Peyer's patch (tissue), 4 donors: ENCODE results near the gene KLHL18. TPM values are rescaled to one million over a fixed set of nuclear protein-coding genes. Genes with fewer than 3 reads are reported as not detected.

ENCODE experiments used
- DNase-seq, 3 donors: peaks; one replicate each; pipeline ENCODE4 v3.0.0-alpha.2; 2017 to 2019
- H3K27ac ChIP-seq, 4 donors: fragments of 200-600 bp; sonication (generic); one replicate each; pipeline ENCODE4 v1.5.1; 2016 to 2019
- H3K27me3 ChIP-seq, 2 donors: fragments of 200-600 bp; sonication (generic); one replicate each; pipeline ENCODE4 v1.5.1; 2019
- H3K36me3 ChIP-seq, 3 donors: fragments of 200-600 bp; sonication (generic); one replicate each; pipeline ENCODE4 v1.5.1; 2016 to 2019
- H3K4me1 ChIP-seq, 4 donors: fragments of 200-600 bp; sonication (generic); one replicate each; pipeline ENCODE4 v1.5.1; 2016 to 2019
- H3K4me3 ChIP-seq, 4 donors: fragments of 200-600 bp; sonication (generic); 1 replicate in 3 of 4; 2 replicates in 1 of 4; pipeline ENCODE4 v1.5.1; 2016 to 2019; ENCODE audit warnings: mild to moderate bottlenecking in 1 of 4
- H3K9me3 ChIP-seq, 4 donors: fragments of 200-600 bp; sonication (generic); one replicate each; pipeline ENCODE4 v1.5.1; 2016 to 2019; ENCODE audit warnings: mild to moderate bottlenecking in 1 of 4
- POLR2A ChIP-seq, 2 donors: fragments of 450-650 bp; IDR thresholded peaks; one replicate each; pipeline ENCODE4 v1.5.1; 2017; ENCODE audit warnings: antibody characterized with exemption in 2 of 2, mild to moderate bottlenecking in 2 of 2, moderate library complexity in 2 of 2
- total RNA-seq, 4 donors: library from RNA; depleted of rRNA; stranded (reverse); fragments of >200 nt; gene quantifications; one replicate each; pipeline ENCODE4 v1.1.0, GENCODE V29; 2016
- TF ChIP-seq, protein P1 (sequence below), 6 experiments: fragments of 450-650 bp in 4 of 6; fragments of 200-600 bp in 2 of 6; sonication (generic) in 1 of 6; IDR thresholded peaks; one replicate each; pipeline ENCODE4 v1.5.1; 2017 to 2019; ENCODE audit warnings: antibody characterized with exemption in 6 of 6, mild to moderate bottlenecking in 3 of 6, moderate library complexity in 1 of 6

KLHL18 gene
- total RNA-seq, result 10 to 100 TPM; 12.1 to 19.5 (median 16.6) TPM

DNA sequence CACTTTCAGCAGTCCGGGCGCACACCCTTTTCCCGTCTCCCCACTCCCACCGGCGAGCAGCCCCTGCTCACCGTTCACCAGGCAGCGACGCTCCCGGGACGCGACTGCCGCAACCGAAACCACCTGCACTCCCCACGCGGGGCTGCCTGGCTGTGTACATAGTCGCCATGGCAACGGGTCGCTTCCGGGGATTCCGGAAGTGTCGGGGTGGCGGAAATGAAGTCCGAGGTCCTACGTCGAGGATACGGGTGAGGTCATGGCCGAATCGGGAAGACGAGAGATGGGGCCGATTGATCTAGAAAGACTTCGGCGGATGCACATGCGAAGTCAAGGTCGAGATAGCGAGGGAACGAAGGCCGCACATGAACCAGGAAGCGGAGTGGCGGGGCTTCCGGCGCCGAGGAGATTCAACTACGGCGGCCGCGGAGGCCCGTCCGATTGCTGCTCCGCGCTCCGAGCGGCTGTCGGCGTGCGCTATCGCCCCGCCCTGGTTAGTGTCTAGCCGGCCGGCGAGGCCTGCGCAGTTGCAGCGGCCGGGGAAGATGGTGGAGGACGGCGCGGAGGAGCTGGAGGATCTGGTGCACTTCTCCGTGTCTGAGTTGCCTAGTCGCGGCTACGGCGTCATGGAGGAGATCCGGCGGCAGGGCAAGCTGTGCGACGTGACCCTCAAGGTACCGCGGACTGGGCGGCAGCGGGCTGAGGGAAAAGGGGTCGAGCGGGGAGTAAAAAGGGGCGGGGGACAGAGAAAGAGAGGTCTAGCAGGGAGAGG, at the start of gene KLHL18, which contains the start of gene KIF9:
KLHL18 (plus strand) TSS at position 521 of the 769 bp plus-strand sequence; CDS start at position 543, 22 bp downstream.
KIF9 (minus strand) TSS at position 376 of the 769 bp plus-strand sequence. CDS start 5,425 bp downstream, outside the sequence.
- TF ChIP-seq, protein P1, sequence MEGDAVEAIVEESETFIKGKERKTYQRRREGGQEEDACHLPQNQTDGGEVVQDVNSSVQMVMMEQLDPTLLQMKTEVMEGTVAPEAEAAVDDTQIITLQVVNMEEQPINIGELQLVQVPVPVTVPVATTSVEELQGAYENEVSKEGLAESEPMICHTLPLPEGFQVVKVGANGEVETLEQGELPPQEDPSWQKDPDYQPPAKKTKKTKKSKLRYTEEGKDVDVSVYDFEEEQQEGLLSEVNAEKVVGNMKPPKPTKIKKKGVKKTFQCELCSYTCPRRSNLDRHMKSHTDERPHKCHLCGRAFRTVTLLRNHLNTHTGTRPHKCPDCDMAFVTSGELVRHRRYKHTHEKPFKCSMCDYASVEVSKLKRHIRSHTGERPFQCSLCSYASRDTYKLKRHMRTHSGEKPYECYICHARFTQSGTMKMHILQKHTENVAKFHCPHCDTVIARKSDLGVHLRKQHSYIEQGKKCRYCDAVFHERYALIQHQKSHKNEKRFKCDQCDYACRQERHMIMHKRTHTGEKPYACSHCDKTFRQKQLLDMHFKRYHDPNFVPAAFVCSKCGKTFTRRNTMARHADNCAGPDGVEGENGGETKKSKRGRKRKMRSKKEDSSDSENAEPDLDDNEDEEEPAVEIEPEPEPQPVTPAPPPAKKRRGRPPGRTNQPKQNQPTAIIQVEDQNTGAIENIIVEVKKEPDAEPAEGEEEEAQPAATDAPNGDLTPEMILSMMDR (IDR thresholded peaks at IDR 0.05), result peak in 1 of 6 experiments; percentile 8
- TF ChIP-seq POLR2A (IDR thresholded peaks at IDR 0.05), result peak; percentile 71 to 76
- DNase-seq, result peak; percentile 95 to 98 (median 97)
- peaks cover 0 to 5% (median 0%) of the 10 kb centered on the region in 3 donors for H3K36me3 ChIP-seq
- H3K4me3 ChIP-seq, result peak within 1 kb of the TSS; percentile 62 to 83 (median 75)
- H3K27ac ChIP-seq, result peak within 1 kb of the TSS; percentile 86 to 95 (median 90)
- no peaks in the 10 kb centered on the region for H3K9me3 ChIP-seq
- H3K4me1 ChIP-seq, result peaks cover 0 to 22% (median 10%) of the 10 kb centered on the region in 4 donors
- H3K27me3 ChIP-seq, result no peaks in the 10 kb centered on the region

DNA sequence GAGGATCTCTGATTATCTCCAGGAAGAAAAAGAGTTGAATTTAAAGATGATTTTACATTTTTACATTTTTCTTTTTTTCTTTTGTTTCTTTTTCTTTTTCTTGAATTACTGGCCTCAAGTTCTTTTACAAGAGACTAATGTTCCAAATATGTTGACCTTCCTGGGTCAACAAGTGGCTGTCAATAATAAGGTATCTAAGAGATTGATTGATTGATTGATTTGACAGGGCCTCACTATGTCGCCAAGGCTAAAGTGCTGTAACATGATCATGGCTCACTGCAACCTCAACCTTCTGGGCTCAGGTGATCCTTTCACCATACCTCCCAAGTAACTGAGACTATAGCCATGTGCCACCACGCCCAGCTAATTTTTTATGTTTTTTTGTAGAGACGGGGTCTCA, 44.7 kb upstream of the KLHL18 start:
- no peaks in the 10 kb centered on the region for H3K36me3 ChIP-seq
- no peaks in the 10 kb centered on the region for H3K9me3 ChIP-seq
- no peaks in the 10 kb centered on the region for H3K4me1 ChIP-seq
- TF ChIP-seq, protein P1 (IDR thresholded peaks at IDR 0.05), result no peak
- no peak for TF ChIP-seq POLR2A (IDR thresholded peaks at IDR 0.05)
- no peak overlapping the region for H3K4me3 ChIP-seq
- DNase-seq, result no peak
- H3K27ac ChIP-seq, result no peak overlapping the region
- no peaks in the 10 kb centered on the region for H3K27me3 ChIP-seq

DNA sequence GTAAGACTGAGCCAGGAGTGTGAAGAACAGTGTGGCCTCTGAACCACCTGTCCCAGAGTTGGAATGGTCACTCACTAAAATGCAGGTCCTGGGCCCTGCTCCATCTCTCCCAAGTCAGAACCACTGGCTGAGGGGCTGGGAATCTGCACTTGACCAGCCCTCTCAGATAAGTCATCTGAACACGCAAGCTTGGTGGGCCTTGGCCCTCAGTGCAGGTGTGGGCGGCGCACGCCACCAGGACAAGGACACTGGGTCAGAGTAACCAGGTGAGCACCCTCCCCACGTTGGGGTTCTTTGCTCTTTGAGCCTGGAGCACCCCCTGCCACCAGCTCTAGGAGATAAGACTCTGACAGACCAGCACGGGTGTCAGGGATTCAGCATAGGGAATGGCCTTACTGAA, 42.8 kb upstream of the KLHL18 start:
- no peaks in the 10 kb centered on the region for H3K27me3 ChIP-seq
- DNase-seq, result no peak
- H3K4me1 ChIP-seq, result no peaks in the 10 kb centered on the region
- TF ChIP-seq, protein P1 (IDR thresholded peaks at IDR 0.05), result no peak
- TF ChIP-seq POLR2A (IDR thresholded peaks at IDR 0.05), result no peak
- no peak overlapping the region for H3K27ac ChIP-seq
- no peak overlapping the region for H3K4me3 ChIP-seq
- H3K9me3 ChIP-seq, result no peaks in the 10 kb centered on the region
- no peaks in the 10 kb centered on the region for H3K36me3 ChIP-seq

DNA sequence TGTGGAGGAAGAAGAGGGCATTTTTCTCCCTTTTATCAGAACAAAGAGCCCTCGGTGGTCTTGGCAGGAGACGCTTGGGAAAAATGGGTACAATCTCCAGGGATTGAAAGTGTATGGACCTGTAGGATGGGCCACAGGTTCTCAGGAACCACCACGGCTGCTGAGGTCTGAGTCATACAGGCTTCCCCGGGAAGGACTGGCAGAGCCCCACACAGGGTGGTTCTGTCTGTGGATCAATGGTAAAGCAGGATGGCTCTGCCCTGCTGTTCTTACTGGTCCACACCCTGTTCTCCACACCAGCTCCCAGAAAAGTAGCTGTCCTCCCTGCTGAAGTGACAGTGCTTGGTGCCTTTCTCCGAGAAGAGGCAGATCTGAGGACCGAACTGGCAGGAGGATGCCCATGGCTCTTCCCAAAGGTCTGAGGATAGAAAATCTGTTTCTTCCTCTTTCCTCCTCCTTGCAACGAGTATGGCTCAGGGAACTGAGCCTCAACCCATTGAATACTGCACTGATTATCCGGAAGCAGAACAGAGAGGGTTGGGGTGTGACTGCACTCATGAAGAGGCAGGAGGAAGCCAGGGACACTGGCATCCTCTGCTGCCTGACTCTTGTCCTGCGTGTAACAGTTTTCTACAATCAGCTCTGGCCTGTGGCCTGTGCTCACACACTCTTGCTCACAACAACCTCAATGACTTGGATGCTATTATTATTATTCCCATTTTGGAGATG, 39.2 kb upstream of the KLHL18 start:
- TF ChIP-seq, protein P1 (IDR thresholded peaks at IDR 0.05), result no peak
- TF ChIP-seq POLR2A (IDR thresholded peaks at IDR 0.05), result no peak
- no peaks in the 10 kb centered on the region for H3K4me1 ChIP-seq
- DNase-seq, result no peak
- no peak overlapping the region for H3K4me3 ChIP-seq
- H3K27me3 ChIP-seq, result no peaks in the 10 kb centered on the region
- no peak overlapping the region for H3K27ac ChIP-seq
- H3K9me3 ChIP-seq, result no peaks in the 10 kb centered on the region
- no peaks in the 10 kb centered on the region for H3K36me3 ChIP-seq

DNA sequence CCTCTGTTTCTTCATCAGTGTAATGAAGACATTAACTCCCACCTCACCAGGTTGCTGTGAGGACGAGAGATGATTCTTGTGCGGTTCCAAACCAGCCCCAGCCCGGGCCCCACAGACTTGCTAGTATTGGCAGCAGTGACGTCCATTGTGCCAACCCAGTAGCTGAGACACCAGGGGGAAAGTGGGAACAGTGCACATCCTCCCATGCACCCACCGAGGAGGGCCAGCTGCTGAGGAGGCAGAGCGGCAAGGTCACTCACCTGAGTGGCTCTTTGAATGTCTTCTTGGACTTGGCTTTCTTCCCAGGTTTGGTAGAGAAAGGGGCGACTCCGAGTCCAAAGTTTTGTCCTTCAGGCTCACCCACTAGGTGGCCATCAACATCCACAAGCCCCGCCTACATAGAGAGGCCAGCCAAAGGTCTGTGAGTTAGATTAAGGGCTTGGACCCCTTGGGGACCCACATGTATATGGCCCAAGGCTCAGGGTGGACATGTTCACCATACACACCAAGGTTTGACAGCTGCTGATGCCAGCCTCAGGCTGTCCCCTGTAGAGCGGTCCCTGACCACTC, 38.1 kb upstream of the KLHL18 start:
- Histone ChIP-seq H3K4me3 (no peak overlapping the region), H3K27ac (no peak overlapping the region), H3K4me1 (no peaks in the 10 kb centered on the region), H3K36me3 (no peaks in the 10 kb centered on the region), H3K9me3 (no peaks in the 10 kb centered on the region), H3K27me3 (no peaks in the 10 kb centered on the region)
- DNase-seq, result no peak
- no peak for TF ChIP-seq POLR2A (IDR thresholded peaks at IDR 0.05)
- TF ChIP-seq, protein P1 (IDR thresholded peaks at IDR 0.05), result no peak
